Measurements from ENCODE around the gene SRGAP3.

Gene SRGAP3

DNA sequence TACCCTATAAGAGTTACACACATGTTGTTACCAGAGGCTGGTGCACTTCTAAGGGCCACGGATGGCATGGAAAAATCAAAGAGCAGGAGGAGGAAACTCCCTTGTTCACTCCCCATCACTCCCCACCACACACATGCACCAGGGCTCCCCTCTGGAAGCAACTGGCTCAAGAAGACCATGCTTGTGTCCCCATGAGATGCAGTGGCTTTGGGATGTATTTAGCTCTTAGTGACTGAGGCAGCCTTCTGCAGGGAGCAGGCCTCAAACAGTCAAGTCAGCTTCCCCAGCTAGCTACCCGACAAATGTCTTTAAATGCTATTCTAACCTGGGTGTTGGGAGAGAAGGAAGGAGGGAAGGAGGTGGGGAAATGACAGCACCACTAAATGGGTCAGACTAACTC lies 253.2 kb downstream of the SRGAP3 start (continued):
- no peak for TF ChIP-seq BCL11B (tag by site-specific recombination; IDR thresholded peaks at IDR 0.05; ENCODE audit: low read depth)

DNA sequence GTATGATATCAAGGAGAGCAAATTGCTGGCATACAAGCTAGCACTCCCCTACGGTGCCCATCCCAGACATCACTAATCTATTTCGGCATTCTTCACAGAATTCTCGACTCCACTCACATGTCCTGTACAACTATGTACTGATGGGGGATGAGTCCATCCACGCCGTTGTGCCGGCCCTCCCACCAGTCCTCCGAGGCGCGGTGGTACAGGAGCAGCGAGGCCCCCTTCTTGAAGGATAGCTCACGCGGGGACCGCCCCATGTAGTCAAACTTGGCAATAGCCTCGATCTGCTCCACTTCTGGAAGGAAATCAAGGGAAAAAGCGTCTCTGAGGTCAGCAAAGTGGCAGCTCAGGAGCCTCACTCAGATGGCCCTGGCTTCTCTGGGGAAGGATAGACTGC lies 255.2 kb downstream of the SRGAP3 start:
- Histone ChIP-seq H3K36me3 (ENCODE audit: control insufficient read depth in 2 of 2, insufficient read depth in 1 of 2, low read length in 2 of 2) (no peaks in the 10 kb centered on the region), H3K4me3 (ENCODE audit: low read depth, low read length) (no peak overlapping the region), H3K9me3 (ENCODE audit: control insufficient read depth, insufficient read depth, low read depth, low read length) (no peaks in the 10 kb centered on the region), H3K4me1 (ENCODE audit: control insufficient read depth, insufficient read depth, low read length) (no peaks in the 10 kb centered on the region), H3K27ac (ENCODE audit: extremely low read depth, low read depth, low read length) (no peak overlapping the region)
- TF ChIP-seq MEIS1 (CRISPR knock-in tag; IDR thresholded peaks at IDR 0.05; ENCODE audit: borderline replicate concordance): no peak
- TF ChIP-seq, protein P1, sequence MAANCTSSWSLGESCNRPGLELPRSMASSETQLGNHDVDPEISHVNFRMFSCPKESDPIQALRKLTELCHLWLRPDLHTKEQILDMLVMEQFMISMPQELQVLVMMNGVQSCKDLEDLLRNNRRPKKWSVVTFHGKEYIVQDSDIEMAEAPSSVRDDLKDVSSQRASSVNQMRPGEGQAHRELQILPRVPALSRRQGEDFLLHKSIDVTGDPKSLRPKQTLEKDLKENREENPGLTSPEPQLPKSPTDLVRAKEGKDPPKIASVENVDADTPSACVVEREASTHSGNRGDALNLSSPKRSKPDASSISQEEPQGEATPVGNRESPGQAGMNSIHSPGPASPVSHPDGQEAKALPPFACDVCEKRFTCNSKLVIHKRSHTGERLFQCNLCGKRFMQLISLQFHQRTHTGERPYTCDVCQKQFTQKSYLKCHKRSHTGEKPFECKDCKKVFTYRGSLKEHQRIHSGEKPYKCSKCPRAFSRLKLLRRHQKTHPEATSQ (tag by site-specific recombination; IDR thresholded peaks at IDR 0.05): no peak
- TF ChIP-seq, protein P2, sequence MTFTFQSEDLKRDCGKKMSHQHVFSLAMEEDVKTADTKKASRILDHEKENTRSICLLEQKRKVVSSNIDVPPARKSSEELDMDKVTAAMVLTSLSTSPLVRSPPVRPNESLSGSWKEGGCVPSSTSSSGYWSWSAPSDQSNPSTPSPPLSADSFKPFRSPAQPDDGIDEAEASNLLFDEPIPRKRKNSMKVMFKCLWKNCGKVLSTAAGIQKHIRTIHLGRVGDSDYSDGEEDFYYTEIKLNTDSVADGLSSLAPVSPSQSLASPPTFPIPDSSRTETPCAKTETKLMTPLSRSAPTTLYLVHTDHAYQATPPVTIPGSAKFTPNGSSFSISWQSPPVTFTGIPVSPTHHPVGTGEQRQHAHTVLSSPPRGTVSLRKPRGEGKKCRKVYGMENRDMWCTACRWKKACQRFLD (tag by site-specific recombination; IDR thresholded peaks at IDR 0.05): no peak
- no peak for TF ChIP-seq ZNF473 (tag by site-specific recombination; IDR thresholded peaks at IDR 0.05)
- TF ChIP-seq OVOL3 (tag by site-specific recombination; IDR thresholded peaks at IDR 0.05): no peak
- TF ChIP-seq ZBTB48 (tag by site-specific recombination; IDR thresholded peaks at IDR 0.05): no peak
- TF ChIP-seq ZNF404 (tag by site-specific recombination; IDR thresholded peaks at IDR 0.05): no peak
- TF ChIP-seq ZNF549 (tag by site-specific recombination; IDR thresholded peaks at IDR 0.05): no peak
- TF ChIP-seq BCL11B (tag by site-specific recombination; IDR thresholded peaks at IDR 0.05; ENCODE audit: low read depth): no peak
- TF ChIP-seq ZSCAN16 (tag by site-specific recombination; IDR thresholded peaks at IDR 0.05): no peak
- TF ChIP-seq, protein P3, sequence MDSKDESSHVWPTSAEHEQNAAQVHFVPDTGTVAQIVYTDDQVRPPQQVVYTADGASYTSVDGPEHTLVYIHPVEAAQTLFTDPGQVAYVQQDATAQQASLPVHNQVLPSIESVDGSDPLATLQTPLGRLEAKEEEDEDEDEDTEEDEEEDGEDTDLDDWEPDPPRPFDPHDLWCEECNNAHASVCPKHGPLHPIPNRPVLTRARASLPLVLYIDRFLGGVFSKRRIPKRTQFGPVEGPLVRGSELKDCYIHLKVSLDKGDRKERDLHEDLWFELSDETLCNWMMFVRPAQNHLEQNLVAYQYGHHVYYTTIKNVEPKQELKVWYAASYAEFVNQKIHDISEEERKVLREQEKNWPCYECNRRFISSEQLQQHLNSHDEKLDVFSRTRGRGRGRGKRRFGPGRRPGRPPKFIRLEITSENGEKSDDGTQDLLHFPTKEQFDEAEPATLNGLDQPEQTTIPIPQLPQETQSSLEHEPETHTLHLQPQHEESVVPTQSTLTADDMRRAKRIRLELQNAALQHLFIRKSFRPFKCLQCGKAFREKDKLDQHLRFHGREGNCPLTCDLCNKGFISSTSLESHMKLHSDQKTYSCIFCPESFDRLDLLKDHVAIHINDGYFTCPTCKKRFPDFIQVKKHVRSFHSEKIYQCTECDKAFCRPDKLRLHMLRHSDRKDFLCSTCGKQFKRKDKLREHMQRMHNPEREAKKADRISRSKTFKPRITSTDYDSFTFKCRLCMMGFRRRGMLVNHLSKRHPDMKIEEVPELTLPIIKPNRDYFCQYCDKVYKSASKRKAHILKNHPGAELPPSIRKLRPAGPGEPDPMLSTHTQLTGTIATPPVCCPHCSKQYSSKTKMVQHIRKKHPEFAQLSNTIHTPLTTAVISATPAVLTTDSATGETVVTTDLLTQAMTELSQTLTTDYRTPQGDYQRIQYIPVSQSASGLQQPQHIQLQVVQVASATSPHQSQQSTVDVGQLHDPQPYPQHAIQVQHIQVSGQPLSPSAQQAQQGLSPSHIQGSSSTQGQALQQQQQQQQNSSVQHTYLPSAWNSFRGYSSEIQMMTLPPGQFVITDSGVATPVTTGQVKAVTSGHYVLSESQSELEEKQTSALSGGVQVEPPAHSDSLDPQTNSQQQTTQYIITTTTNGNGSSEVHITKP (tag by site-specific recombination; IDR thresholded peaks at IDR 0.05): no peak
- no peak for TF ChIP-seq ZNF830 (tag by site-specific recombination; IDR thresholded peaks at IDR 0.05; ENCODE audit: low read depth)
- TF ChIP-seq, protein P4, sequence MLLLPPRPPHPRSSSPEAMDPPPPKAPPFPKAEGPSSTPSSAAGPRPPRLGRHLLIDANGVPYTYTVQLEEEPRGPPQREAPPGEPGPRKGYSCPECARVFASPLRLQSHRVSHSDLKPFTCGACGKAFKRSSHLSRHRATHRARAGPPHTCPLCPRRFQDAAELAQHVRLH (tag by site-specific recombination; IDR thresholded peaks at IDR 0.05): no peak
- no peak for TF ChIP-seq ZNF529 (tag by site-specific recombination; IDR thresholded peaks at IDR 0.05; ENCODE audit: insufficient replicate concordance)
- POLR2A ChIA-PET: no interaction called here
- CTCF ChIA-PET: interaction anchor here (0.7 to 1.9 kb wide), 3 partner anchors 22 to 311 kb away, joined by 3 to 6 read pairs (median 5); no protein-coding TSS in a partner anchor

DNA sequence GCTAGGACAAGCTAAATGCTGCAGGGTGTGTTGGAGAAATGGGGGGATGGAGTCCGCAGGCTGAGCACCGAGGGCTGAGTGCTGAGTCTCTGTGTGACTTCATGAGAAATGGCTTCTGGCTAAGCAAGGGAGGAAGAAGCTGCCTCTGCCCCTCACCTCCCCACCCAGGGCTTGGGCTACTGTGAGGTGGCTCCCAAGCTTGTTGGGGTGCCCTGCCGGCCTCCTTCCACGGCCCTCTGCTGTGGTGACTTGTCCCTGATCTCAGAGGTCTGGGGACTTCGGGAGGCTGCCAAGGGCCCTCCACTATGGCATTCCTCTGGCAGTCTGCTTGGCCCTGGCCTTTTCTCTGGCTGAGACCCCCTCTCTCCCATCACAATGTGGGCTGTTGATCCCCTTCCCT lies 256.1 kb downstream of the SRGAP3 start:
- Histone ChIP-seq H3K4me1 (ENCODE audit: control insufficient read depth, insufficient read depth, low read length) (no peaks in the 10 kb centered on the region), H3K27ac (ENCODE audit: extremely low read depth, low read depth, low read length) (no peak overlapping the region), H3K9me3 (ENCODE audit: control insufficient read depth, insufficient read depth, low read depth, low read length) (no peaks in the 10 kb centered on the region), H3K4me3 (ENCODE audit: low read depth, low read length) (no peak overlapping the region), H3K36me3 (ENCODE audit: control insufficient read depth in 2 of 2, insufficient read depth in 1 of 2, low read length in 2 of 2) (no peaks in the 10 kb centered on the region)
- CTCF ChIA-PET: interaction anchor here (1.1 to 3.1 kb wide), 2 partner anchors 308 to 311 kb away, joined by 6 to 11 read pairs; no protein-coding TSS in a partner anchor
- POLR2A ChIA-PET: no interaction called here
- TF ChIP-seq, protein P5, sequence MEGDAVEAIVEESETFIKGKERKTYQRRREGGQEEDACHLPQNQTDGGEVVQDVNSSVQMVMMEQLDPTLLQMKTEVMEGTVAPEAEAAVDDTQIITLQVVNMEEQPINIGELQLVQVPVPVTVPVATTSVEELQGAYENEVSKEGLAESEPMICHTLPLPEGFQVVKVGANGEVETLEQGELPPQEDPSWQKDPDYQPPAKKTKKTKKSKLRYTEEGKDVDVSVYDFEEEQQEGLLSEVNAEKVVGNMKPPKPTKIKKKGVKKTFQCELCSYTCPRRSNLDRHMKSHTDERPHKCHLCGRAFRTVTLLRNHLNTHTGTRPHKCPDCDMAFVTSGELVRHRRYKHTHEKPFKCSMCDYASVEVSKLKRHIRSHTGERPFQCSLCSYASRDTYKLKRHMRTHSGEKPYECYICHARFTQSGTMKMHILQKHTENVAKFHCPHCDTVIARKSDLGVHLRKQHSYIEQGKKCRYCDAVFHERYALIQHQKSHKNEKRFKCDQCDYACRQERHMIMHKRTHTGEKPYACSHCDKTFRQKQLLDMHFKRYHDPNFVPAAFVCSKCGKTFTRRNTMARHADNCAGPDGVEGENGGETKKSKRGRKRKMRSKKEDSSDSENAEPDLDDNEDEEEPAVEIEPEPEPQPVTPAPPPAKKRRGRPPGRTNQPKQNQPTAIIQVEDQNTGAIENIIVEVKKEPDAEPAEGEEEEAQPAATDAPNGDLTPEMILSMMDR (tag by site-specific recombination; IDR thresholded peaks at IDR 0.05): no peak
- TF ChIP-seq ZNF394 (tag by site-specific recombination; IDR thresholded peaks at IDR 0.05; ENCODE audit: borderline replicate concordance) (no peak), ZNF561 (tag by site-specific recombination; IDR thresholded peaks at IDR 0.05; ENCODE audit: borderline replicate concordance) (no peak), SETDB1 (IDR thresholded peaks at IDR 0.05; ENCODE audit: insufficient read length, low read length) (no peak)
- TF ChIP-seq, protein P6, sequence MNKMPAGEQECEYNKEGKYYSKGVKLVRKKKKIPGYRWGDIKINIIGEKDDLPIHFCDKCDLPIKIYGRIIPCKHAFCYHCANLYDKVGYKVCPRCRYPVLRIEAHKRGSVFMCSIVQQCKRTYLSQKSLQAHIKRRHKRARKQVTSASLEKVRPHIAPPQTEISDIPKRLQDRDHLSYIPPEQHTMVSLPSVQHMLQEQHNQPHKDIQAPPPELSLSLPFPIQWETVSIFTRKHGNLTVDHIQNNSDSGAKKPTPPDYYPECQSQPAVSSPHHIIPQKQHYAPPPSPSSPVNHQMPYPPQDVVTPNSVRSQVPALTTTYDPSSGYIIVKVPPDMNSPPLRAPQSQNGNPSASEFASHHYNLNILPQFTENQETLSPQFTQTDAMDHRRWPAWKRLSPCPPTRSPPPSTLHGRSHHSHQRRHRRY (tag by site-specific recombination; IDR thresholded peaks at IDR 0.05): no peak
- TF ChIP-seq, protein P7, sequence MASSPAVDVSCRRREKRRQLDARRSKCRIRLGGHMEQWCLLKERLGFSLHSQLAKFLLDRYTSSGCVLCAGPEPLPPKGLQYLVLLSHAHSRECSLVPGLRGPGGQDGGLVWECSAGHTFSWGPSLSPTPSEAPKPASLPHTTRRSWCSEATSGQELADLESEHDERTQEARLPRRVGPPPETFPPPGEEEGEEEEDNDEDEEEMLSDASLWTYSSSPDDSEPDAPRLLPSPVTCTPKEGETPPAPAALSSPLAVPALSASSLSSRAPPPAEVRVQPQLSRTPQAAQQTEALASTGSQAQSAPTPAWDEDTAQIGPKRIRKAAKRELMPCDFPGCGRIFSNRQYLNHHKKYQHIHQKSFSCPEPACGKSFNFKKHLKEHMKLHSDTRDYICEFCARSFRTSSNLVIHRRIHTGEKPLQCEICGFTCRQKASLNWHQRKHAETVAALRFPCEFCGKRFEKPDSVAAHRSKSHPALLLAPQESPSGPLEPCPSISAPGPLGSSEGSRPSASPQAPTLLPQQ (tag by site-specific recombination; IDR thresholded peaks at IDR 0.05): no peak
- TF ChIP-seq, protein P8, sequence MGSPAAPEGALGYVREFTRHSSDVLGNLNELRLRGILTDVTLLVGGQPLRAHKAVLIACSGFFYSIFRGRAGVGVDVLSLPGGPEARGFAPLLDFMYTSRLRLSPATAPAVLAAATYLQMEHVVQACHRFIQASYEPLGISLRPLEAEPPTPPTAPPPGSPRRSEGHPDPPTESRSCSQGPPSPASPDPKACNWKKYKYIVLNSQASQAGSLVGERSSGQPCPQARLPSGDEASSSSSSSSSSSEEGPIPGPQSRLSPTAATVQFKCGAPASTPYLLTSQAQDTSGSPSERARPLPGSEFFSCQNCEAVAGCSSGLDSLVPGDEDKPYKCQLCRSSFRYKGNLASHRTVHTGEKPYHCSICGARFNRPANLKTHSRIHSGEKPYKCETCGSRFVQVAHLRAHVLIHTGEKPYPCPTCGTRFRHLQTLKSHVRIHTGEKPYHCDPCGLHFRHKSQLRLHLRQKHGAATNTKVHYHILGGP (tag by site-specific recombination; IDR thresholded peaks at IDR 0.05): no peak
